Activated CD4-positive, CD25-positive, alpha-beta regulatory T cell treated with anti-CD3 and anti-CD28 coated beads, Interleukin-2, amount 50 U/mL, for 72 hours (primary cell): ENCODE results near the gene LAMTOR1.
"Not testable (repeated sequence)": the region's sequence is repeated elsewhere in the genome, so short reads cannot be mapped to it uniquely, and the experiment has no call there.

Experiments used
- DNase-seq: peaks from one replicate; pipeline ENCODE4 v3.0.0; 2021

LAMTOR1 gene

DNA sequence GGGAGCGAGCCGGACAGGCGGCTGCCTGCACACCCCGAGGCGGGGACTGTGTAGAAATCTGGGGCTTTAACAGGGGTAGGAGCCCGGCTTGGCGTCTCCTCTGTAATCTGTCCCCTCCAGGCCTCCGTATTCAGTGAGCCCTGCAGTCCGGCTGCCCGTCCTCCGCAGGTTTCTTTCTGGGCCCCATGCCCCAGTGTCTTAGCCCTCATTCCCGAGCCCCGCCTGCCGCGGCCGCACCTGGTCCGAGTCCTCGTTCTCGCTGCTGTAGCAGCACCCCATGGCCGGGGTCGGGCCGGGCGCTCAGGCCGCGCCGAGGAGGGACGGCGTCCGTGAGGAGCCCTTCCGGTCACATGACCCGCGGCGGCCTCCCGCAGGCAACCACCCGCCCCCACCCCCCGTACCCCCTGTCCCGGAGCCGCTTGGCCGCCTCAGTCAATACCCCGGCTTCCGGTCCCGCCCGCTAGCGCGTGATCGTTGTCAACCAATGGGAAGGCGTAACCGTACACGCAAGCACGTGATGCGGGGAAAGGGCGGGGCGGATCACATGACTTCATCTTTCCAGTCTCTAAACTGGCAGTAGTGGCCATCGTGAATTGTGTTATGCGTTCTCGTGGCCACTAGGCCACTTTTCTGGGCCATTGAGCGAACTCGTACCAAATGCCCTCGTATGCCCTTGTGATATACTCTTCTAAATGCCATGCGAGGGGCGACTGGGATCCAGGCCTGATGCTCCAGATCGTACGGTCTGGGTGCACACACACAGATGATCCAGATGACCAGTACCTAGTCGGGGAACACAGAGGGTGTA lies at the start of gene LAMTOR1:
Gene LAMTOR1 (minus strand): TSS at position 352 of the 808 bp plus-strand sequence. CDS start 73 bp downstream, at position 279.
- peak; percentile 97 for DNase-seq

DNA sequence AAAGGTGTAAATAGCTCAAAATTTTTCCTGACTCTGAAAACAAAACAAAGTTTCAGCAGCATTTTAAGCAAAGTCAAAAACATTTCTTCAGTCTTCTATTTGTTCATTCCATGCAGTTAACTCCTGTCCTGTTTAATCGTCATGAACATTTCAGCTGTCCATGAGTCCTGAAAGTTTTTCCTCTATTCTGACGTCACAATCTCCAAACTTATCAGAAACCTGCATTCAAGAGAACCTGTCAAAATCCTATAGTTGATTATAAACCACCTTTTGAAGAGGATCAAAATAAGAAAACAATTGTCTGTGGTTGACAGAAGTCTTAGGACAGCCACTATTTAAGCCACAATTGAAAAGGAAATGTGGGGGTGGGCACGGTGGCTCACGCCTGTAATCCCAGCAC lies 47.8 kb upstream of the LAMTOR1 start:
- DNase-seq: no peak

DNA sequence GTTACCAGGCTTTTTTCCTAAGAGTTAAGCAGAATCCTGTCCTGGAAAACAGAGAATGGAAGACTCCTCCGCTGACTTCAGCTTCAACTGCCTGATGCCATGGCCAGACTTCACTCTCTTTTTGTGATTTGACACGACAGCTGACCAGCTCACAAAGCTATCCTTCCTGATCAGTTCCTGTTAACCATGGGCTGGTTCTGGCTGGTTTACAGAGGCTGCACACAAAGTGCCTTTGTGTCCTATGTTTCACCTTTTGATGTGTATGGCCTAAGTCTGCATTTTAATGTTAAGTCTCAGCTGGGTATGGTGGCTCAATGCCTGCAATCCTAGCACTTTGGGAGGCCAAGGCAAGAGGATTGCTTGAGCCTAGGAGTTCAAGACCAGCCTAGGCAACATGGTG lies 43.5 kb upstream of the LAMTOR1 start:
- no peak for DNase-seq

DNA sequence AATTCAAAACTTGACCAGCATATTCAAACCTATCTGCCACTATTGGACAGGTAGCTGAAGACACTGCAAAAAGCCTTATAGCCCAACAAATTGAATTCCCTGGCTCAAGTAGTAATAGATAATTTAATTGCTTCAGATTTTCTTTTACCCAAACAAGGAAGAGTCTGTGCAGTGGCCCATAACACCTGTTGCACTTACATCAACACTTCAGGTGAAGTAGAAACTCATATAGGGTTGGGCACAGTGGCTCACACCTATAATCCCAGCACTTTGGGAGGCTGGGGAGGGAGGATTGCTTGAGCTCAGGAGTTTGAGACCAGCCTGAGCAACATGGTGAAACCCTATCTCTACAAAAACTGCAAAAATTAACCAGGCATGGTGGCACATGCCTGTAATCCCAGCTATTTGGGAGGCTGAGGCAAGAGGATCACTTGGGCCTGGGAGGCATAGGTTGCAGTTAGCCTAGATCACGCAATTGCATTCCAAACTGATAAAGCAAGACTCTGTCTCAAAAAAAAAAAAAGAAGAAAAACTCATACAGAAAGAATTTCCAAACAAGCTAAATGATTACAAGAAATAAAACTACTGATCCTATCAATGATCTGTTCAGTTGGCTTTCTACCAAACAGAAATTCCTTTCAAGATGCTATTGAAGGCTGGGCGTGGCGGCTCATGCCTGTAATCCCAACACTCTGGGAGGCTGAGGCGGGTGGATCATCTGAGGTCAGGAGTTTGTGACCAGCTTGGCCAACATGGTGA lies 41.9 kb upstream of the LAMTOR1 start:
- no peak for DNase-seq

DNA sequence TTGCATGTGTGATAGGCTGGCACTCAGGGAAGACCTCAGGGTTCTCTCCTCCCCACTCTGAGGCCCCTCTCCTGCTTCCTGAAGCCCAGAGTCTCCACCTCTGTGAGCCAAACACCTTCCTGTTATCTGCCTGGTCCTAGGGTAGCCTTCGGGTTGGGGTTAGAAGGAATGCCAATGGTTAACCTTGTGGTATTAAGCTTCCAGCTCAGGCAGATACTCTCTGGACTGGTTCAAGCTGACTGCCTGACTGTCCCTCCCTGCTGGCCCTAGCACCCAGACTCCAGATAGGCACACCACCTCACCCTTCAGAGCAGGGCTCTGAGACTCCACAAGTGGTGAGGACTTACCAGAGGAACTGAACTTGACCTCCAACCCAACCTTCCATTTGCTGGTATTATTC lies 39.4 kb upstream of the LAMTOR1 start:
- not testable (repeated sequence) for DNase-seq

DNA sequence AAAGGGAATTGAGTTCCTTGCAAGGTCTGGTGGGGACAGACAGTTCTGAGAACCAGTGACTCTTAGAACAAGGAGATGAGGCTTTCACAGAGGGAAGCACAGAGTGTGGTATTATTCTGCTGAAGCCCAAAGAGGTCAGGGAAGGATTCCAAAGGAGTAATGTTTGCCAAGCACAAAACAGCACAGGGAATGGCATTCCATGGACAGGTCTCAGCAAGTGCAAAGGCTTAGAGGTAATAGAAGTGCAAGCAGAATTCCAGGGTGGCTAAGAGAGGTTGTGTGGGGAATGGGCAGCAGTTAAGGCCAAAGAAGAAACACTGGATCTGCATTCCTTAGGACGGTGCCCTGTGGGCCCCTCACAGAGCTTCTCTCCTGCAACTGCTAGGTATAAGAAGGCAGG lies 39.0 kb upstream of the LAMTOR1 start:
- DNase-seq: not testable (repeated sequence)

DNA sequence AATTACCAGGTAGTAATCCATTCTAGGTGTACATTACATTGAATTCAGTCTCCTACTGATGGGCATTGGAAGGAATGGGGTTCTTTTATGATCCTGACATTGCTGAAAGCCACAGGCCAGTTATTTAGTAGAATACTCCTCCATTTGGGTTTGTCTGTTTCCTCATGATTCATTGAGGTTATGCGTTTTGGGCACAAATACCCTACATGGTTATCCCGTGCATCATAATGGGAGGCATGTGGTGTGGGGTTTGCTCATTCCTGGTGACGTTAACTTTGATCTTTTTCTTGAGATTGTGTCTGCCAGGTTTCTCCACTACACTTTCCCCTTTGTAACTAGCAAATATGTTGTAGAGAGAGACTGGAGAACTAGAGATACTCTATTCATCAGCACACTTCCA lies 38.0 kb upstream of the LAMTOR1 start:
- no peak for DNase-seq

DNA sequence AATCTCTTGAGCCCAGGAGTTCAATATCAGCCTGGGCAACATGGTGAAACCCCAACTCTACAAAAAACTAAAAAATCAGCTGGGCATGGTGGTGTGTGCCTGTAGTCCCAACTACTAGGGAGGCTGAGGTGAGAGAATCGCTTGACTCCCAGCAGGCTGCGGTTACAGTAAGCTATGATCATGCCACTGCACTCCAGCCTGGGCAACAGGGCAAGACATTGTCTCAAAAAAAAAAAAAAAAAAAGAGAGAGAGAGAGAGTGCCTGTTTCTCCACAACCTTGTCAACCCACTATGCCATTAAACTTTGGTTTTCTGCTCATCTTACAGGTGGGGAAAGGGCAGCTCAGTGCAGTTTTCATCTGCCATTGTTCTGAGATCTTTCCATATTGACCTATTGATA lies 37.6 kb upstream of the LAMTOR1 start:
- DNase-seq: no peak

DNA sequence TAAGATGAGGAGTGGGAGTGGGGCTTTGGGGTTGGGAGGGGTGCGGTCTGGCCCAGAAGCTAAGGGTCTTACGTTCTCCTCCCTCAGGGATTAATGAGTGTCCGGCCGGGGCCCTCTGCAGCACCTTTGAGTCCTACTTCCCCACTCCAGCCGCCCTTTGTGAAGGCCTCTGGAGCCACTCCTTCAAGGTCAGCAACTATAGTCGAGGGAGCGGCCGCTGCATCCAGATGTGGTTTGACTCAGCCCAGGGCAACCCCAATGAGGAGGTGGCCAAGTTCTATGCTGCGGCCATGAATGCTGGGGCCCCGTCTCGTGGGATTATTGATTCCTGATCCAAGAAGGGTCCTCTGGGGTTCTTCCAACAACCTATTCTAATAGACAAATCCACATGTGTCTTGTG lies 36.4 kb upstream of the LAMTOR1 start:
- no peak for DNase-seq

DNA sequence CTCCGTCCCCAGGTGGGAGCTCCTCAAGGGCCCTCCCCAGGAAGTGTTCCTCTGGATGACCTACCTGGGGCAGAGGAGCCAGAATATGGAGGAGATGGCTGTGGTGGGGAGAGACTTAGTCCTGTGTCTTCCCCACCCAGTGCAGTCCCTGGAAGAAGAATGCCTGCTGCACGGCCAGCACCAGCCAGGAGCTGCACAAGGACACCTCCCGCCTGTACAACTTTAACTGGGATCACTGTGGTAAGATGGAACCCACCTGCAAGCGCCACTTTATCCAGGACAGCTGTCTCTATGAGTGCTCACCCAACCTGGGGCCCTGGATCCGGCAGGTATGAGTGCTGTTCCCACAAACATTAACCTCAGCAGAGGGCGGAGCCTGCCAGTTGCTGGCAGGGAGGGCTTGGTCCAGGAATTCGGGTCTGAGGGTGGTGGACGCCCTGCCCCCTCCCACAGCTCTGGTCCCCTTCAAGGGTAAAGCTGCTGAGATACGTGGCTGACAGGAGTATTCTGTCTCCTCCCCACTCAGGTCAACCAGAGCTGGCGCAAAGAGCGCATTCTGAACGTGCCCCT lies 35.8 kb upstream of the LAMTOR1 start:
- no peak for DNase-seq

DNA sequence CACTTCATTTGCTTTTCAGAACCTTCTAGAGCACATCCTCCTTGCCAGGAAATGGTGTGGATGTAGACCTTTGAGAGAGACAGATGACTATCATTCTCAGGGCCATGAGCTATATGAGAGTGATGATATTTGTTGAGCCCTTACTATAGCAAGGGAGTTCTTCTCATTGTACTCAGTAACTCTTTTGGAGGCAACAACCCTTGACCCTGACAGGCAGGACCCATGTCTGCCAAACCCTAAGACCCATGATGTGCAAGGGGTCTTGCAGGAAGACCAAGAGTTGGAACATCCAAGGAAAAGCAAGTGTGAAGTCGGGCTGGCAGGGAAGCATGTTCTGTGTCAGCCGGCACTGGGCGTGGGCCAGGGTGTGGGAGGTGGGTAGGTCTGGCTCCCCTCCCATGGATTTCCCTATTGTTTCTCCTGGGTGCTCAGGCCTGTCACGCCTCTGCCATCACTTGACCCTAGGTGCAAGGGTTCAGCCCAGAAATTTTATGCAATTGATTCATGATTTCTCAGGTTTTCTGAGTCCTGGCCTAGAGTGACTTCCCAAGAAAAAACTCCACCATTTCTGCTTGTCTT lies 33.7 kb upstream of the LAMTOR1 start:
- no peak for DNase-seq

DNA sequence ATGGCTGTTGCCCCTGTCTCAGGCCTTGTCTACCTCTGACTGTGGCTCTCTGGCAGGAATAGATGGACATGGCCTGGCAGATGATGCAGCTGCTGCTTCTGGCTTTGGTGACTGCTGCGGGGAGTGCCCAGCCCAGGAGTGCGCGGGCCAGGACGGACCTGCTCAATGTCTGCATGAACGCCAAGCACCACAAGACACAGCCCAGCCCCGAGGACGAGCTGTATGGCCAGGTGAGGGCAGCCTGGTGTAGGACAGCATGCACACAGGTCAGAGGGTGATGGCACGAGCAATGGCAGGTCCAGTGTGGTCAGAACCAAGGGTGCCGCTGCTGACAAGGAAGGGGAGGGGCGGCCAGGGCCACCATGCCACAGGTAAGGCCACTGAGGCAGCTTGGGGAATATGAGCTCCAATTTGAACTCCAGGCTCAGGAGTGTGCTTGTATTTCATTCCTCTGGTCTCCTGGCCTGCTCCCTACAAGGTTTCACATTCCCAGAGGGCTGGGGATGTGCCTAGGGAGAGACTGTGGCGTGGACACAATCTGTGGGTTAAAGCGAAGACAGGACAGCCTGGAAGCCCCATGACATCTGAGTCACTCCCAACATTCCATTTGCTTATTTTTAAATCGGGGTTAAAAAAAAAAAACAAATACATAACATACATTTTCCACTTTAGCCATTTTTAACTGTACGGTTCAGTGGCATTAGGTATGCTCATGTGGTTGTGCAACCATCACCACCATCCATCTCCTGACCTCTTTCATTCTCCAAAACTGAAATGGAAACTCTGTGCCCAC lies 33.0 kb upstream of the LAMTOR1 start:
- no peak for DNase-seq

DNA sequence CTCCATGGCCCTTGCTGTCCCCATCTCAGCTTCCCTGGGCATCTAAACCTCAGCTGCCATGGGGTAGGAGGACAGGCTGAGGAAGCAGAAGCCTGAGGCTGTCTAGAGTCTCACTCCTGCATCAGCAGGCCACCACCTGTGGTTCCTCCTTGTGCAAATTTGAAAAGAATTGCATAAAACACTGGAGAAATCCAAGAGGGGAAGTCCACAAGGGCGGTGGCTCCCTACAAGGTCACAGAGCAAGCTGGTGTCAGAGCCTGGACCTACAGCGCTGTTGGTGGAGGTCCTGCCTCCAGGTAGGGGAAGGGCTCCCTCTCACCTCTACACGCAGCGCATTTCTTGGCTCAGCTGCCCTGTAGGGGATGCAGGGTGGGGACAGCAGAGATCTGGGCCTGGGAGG lies 32.4 kb upstream of the LAMTOR1 start, which contains the start of gene FOLR3:
Gene FOLR3 (plus strand): TSS at position 253 of the 400 bp plus-strand sequence. CDS start 228 bp downstream, outside the sequence.
- not testable (repeated sequence) for DNase-seq

DNA sequence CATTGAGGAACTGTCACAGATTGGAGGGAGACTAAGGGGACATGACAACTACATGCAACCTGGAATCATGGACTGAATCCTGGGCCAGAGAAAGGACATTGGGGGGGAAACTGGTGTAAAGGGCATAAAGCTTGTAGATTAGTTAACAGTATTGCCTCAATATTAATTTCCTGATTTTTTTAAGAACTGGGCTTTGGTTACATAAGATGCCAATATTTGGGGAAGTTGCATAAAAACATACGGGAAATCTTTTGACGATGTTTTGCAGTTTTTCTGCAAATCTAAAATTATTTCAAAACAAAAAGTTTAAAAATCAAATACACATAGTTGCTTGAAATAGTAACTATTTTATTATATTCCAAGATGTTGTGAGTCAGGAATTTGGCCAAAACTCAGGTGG lies 29.5 kb upstream of the LAMTOR1 start:
- DNase-seq: no peak

DNA sequence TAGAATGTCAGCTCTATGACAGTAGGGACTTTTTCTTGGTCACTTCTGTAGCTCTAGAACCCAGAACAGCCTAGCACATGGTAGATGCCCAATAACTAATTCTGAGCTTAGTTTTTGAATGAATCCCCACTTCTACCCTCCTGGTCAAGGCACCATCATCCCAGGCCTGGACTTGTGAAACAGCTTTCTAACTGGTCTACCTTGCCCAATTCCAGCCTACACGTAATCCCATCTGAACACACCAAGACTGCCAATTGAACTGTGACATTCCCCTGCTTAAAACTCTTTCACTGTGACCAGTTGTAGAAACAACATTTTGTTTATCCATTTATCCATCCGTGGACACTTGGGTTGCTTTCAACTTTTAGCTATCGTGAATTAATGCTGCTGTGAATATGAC lies 26.3 kb upstream of the LAMTOR1 start:
- no peak for DNase-seq

DNA sequence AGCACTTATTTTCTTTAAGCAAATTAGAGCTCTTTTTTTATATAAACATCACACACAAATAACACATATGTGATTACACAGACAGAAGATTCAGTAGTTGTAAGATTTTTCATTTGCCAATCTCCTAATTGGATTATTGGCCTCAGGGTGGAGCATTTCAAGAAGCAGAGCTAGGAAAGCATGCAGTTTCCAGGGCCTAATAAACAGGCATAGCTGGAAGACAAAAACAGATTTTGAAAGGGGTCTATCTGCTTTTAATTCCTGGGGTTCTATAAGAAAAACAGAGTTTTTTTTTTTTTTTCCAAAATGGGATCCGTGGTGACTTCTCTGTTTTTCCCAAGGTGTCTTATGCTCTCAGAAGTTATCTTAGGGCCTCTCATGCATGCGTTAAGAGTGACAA lies 24.8 kb upstream of the LAMTOR1 start:
- DNase-seq: no peak

DNA sequence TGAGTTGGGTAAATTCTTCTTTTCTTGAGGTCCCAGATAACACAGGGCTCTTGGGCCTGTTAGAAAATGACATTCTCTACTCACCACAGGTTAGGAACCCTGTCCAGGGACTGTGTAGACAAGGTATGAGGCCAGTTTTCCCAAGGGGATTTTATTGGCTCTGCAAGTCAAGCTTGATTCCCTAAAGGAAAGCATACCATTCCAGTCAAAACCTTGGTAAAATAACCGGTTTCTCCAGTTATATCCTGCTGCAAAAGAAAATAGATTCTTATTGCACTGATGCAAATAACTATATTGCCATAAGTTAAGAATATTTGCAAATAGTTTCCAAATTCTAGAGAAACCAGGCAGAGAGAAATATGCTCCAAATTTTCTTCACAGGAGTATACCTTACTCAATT lies 22.9 kb upstream of the LAMTOR1 start:
- DNase-seq: no peak

DNA sequence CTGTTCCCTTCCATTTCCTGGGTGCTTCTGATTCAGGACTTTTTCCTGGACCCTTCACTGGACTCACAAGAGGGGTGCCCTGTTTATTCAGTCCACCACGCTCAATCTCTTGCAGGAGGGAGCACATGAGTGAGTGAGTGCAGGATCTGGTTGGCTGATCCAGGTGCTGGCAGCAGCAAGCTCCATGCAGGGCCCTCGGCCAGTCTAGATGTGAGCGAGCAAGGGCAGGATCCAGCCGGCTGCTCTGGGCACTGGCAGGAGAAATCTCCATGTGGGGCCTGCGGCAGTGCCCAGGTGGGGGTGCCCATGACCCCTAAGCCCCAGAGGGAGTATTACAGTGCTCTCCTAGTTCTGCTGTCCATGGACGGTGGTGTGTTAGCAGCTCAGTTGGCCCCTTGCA lies 20.9 kb upstream of the LAMTOR1 start:
- DNase-seq: no peak

DNA sequence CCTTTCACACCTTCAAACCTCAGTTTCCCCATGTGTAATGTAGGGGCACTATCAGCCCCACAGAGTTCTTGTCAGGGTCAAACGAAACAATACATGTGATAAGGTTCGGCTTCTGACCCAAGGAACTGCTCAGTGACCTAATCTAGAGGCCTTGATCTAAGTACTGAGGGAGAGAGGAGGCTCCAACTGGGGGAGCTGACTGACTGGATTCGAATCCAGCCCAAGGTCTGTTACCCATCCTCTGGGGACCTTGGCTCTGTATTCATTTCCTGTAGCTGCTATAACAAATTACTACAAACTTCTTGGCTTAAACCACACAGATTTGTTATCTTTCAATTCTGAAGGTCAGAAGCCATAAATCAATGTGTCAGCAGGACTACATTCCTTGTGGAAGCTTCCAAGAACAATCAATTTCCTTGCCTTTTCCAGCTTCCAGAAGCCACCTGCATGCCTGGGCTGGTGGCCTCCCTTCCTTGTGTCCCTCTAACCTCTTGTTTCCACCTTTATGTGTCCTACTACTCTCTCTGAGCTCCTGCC lies 20.1 kb upstream of the LAMTOR1 start:
- DNase-seq: no peak

DNA sequence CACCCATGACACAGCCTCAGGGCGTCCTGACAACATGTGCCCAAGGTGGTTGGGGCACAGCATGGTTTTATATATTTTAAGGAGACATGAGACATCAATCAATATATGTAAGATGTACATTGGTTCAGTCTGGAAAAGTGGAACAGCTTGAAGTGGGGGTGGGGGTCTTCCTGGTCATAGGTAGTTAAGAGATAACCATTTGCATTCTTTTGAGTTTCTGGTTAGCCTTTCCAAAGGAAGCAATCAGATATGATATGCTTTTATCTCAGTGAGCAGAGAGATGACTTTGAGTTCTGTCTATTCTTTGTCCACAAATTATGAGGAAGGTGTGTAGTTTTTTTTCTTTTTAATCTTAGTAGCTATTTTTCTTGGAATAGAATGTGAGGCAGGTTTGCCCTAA lies 19.5 kb upstream of the LAMTOR1 start:
- DNase-seq: no peak

DNA sequence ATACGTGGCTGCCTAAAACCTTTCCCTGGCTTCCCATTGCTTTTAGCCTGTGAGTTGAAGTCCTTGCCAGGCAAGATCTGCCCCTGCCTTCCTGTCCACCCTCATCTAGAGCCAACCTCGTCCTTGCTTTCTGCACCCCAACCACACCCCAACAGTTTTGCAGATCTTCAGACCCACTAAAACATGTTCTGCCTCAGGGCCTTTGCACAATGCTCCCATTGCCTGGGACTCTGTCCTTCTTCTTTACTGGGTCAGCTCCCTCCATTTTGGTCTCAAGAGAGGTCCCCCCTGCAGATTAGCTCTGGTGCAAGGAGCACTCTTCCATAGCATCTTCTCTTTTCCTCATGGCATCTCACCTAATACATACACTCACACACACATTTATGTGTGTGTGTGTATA lies 17.8 kb upstream of the LAMTOR1 start:
- DNase-seq: no peak

DNA sequence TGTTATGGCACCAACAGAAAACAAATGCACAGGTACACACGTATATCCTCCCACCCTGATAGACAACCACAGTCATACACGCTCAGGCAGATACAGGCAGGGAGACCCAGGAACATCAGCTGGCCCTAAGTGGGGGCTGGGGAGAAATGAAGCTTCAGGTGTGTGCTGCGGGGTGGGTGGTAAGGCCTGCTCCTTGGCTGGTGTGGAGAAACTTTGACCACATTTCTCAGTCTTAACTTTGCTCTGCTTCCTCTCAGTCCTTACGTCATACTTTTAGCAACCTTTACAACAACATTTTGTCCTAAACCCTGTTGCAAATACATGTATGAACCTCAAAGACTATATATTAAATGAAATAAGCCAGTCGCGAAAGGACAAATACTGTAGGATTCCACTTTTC lies 16.1 kb upstream of the LAMTOR1 start:
- DNase-seq: no peak
